HEK293 (cell line): Measurements from ENCODE around the gene MRPS9.

Experiments
- IKZF3 ChIP-seq: fragments of 450-650 bp; IDR thresholded peaks from 2 replicates; pipeline ENCODE4 v1.5.0; 2018; ENCODE audit warnings: missing biosample characterization, mild to moderate bottlenecking, missing genetic modification characterization, moderate library complexity
- PRDM10 ChIP-seq: fragments of 450-650 bp; formaldehyde crosslinking; IDR thresholded peaks from 2 replicates; pipeline ENCODE4 v1.5.1; 2016; ENCODE audit warnings: missing biosample characterization, missing genetic modification characterization
- SALL2 ChIP-seq: fragments of 450-650 bp; formaldehyde crosslinking; IDR thresholded peaks from 2 replicates; pipeline ENCODE4 v1.5.0; 2017; ENCODE audit warnings: missing biosample characterization, mild to moderate bottlenecking, missing genetic modification characterization, borderline replicate concordance
- YY2 ChIP-seq: fragments of 450-650 bp; formaldehyde crosslinking; IDR thresholded peaks from 2 replicates; pipeline ENCODE4 v1.5.1; 2016; ENCODE audit warnings: missing biosample characterization, missing genetic modification characterization
- ZNF114 ChIP-seq: fragments of 450-650 bp; formaldehyde crosslinking; IDR thresholded peaks from 2 replicates; pipeline ENCODE4 v1.5.0; 2017; ENCODE audit warnings: missing biosample characterization, missing genetic modification characterization
- ZNF121 ChIP-seq: fragments of 450-650 bp; formaldehyde crosslinking; IDR thresholded peaks from 2 replicates; pipeline ENCODE4 v1.5.1; 2016; ENCODE audit warnings: missing biosample characterization, missing genetic modification characterization
- ZNF175 ChIP-seq: fragments of 450-650 bp; formaldehyde crosslinking; IDR thresholded peaks from 2 replicates; pipeline ENCODE4 v1.5.1; 2016; ENCODE audit warnings: missing biosample characterization, missing genetic modification characterization
- ZNF280C ChIP-seq: fragments of 450-650 bp; formaldehyde crosslinking; IDR thresholded peaks from 2 replicates; pipeline ENCODE4 v1.5.1; 2016; ENCODE audit warnings: missing biosample characterization, missing genetic modification characterization
- ZNF335 ChIP-seq: fragments of 450-650 bp; formaldehyde crosslinking; conservative IDR thresholded peaks from 2 replicates; pipeline ENCODE4 v1.5.1; 2016; ENCODE audit warnings: missing biosample characterization, missing genetic modification characterization
- ZNF391 ChIP-seq: fragments of 450-650 bp; formaldehyde crosslinking; IDR thresholded peaks from 2 replicates; pipeline ENCODE4 v1.5.1; 2016; ENCODE audit warnings: low read depth, missing biosample characterization, missing genetic modification characterization, borderline replicate concordance
- ZNF501 ChIP-seq: fragments of 450-650 bp; formaldehyde crosslinking; IDR thresholded peaks from 2 replicates; pipeline ENCODE4 v1.5.1; 2016; ENCODE audit warnings: missing biosample characterization, missing genetic modification characterization
- ZNF521 ChIP-seq: fragments of 450-650 bp; formaldehyde crosslinking; IDR thresholded peaks from 2 replicates; pipeline ENCODE4 v1.5.1; 2017; ENCODE audit warnings: missing biosample characterization, mild to moderate bottlenecking, missing genetic modification characterization
- ZNF548 ChIP-seq: fragments of 450-650 bp; formaldehyde crosslinking; IDR thresholded peaks from 2 replicates; pipeline ENCODE4 v1.5.1; 2016; ENCODE audit warnings: missing biosample characterization, missing genetic modification characterization
- ZNF555 ChIP-seq: fragments of 450-650 bp; formaldehyde crosslinking; conservative IDR thresholded peaks from 2 replicates; pipeline ENCODE4 v1.5.1; 2017; ENCODE audit warnings: missing biosample characterization, mild to moderate bottlenecking, missing genetic modification characterization, inconsistent platforms
- ZNF580 ChIP-seq: fragments of 450-650 bp; formaldehyde crosslinking; IDR thresholded peaks from 2 replicates; pipeline ENCODE4 v1.5.1; 2016; ENCODE audit warnings: missing biosample characterization, missing genetic modification characterization
- ZNF621 ChIP-seq: fragments of 450-650 bp; formaldehyde crosslinking; IDR thresholded peaks from 2 replicates; pipeline ENCODE4 v1.5.1; 2017; ENCODE audit warnings: missing biosample characterization, missing genetic modification characterization
- ZNF624 ChIP-seq: fragments of 450-650 bp; formaldehyde crosslinking; IDR thresholded peaks from 2 replicates; pipeline ENCODE4 v1.5.1; 2017; ENCODE audit warnings: missing biosample characterization, missing genetic modification characterization
- ZNF768 ChIP-seq: fragments of 450-650 bp; formaldehyde crosslinking; IDR thresholded peaks from 2 replicates; pipeline ENCODE4 v1.5.1; 2018; ENCODE audit warnings: missing biosample characterization, mild to moderate bottlenecking, missing genetic modification characterization
- ZNF792 ChIP-seq: fragments of 450-650 bp; formaldehyde crosslinking; IDR thresholded peaks from 2 replicates; pipeline ENCODE4 v1.5.1; 2016; ENCODE audit warnings: missing biosample characterization, missing genetic modification characterization
- TF ChIP-seq, protein P1 (sequence below): fragments of 450-650 bp; IDR thresholded peaks from 2 replicates; pipeline ENCODE4 v1.5.1; 2018; ENCODE audit warnings: missing biosample characterization, missing genetic modification characterization
- TF ChIP-seq, protein P2 (sequence below): fragments of 450-650 bp; formaldehyde crosslinking; optimal IDR thresholded peaks from 2 replicates; pipeline ENCODE3; 2016; ENCODE audit warnings: missing biosample characterization, mild to moderate bottlenecking, missing genetic modification characterization
- TF ChIP-seq, protein P3 (sequence below): fragments of 450-650 bp; formaldehyde crosslinking; IDR thresholded peaks from 2 replicates; pipeline ENCODE4 v1.5.1; 2016; ENCODE audit warnings: missing biosample characterization, missing genetic modification characterization
- TF ChIP-seq, protein P4 (sequence below): fragments of 450-650 bp; formaldehyde crosslinking; IDR thresholded peaks from 2 replicates; pipeline ENCODE4 v1.5.1; 2017; ENCODE audit warnings: missing biosample characterization, missing genetic modification characterization

MRPS9 gene

DNA sequence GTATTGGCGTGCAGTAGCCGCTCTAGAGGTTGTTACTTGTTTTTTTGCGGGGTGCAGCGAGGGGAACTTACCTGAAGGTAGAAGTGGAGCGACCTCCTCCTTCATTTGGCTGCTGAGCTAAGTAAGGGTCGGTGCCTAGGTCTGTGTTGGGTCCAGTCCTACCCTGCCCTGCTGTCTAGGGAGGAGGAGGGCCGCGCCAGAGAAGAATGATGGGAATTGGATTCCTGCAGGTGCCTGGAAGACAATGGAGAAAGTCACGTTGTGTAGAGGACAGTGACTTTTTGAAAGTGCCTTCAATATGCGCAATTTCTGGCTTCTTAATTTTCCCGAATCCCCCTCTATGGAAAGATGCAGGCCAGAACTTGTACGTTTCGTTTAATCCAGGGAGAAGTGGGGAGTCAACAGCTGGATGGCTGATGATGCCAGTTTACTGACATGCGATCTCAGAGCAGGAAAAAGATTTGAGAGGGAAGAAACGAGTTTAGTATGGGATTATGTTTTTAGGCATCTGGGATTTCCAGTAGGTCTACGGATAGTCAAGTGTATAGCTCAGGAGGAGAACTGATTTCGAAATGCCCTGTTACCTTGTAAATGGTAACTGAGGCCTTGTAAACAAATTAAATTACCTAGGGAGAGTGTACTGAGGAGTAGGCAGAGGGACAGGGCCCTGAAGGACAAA, 653 bp downstream of the MRPS9 start (continued):
- TF ChIP-seq ZNF280C (no peak), ZNF548 (tag by site-specific recombination) (peak; percentile 84), ZNF580 (tag by site-specific recombination) (peak; percentile 76; the same call in 1 of the 2 replicates), IKZF3 (tag by site-specific recombination) (peak; percentile 15; the same call in 1 of the 2 replicates), SALL2 (tag by site-specific recombination) (no peak), ZNF114 (tag by site-specific recombination) (no peak), ZNF121 (tag by site-specific recombination) (no peak), ZNF768 (tag by site-specific recombination) (no peak), ZNF792 (tag by site-specific recombination) (no peak), ZNF501 (tag by site-specific recombination) (no peak), ZNF624 (tag by site-specific recombination) (no peak), ZNF521 (tag by site-specific recombination) (no peak), YY2 (tag by site-specific recombination) (no peak), ZNF335 (tag by site-specific recombination) (peak; percentile 58), PRDM10 (tag by site-specific recombination) (peak; percentile 4), ZNF555 (no peak), ZNF391 (tag by site-specific recombination) (0 out of 2 replicates have a peak, but pooled peaks have one; percentile 20), ZNF175 (tag by site-specific recombination) (no peak), ZNF621 (tag by site-specific recombination) (no peak)
- TF ChIP-seq, protein P1, sequence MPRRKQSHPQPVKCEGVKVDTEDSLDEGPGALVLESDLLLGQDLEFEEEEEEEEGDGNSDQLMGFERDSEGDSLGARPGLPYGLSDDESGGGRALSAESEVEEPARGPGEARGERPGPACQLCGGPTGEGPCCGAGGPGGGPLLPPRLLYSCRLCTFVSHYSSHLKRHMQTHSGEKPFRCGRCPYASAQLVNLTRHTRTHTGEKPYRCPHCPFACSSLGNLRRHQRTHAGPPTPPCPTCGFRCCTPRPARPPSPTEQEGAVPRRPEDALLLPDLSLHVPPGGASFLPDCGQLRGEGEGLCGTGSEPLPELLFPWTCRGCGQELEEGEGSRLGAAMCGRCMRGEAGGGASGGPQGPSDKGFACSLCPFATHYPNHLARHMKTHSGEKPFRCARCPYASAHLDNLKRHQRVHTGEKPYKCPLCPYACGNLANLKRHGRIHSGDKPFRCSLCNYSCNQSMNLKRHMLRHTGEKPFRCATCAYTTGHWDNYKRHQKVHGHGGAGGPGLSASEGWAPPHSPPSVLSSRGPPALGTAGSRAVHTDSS: no peak
- TF ChIP-seq, protein P2, sequence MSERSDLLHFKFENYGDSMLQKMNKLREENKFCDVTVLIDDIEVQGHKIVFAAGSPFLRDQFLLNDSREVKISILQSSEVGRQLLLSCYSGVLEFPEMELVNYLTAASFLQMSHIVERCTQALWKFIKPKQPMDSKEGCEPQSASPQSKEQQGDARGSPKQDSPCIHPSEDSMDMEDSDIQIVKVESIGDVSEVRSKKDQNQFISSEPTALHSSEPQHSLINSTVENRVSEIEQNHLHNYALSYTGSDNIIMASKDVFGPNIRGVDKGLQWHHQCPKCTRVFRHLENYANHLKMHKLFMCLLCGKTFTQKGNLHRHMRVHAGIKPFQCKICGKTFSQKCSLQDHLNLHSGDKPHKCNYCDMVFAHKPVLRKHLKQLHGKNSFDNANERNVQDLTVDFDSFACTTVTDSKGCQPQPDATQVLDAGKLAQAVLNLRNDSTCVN: no peak
- TF ChIP-seq, protein P3, sequence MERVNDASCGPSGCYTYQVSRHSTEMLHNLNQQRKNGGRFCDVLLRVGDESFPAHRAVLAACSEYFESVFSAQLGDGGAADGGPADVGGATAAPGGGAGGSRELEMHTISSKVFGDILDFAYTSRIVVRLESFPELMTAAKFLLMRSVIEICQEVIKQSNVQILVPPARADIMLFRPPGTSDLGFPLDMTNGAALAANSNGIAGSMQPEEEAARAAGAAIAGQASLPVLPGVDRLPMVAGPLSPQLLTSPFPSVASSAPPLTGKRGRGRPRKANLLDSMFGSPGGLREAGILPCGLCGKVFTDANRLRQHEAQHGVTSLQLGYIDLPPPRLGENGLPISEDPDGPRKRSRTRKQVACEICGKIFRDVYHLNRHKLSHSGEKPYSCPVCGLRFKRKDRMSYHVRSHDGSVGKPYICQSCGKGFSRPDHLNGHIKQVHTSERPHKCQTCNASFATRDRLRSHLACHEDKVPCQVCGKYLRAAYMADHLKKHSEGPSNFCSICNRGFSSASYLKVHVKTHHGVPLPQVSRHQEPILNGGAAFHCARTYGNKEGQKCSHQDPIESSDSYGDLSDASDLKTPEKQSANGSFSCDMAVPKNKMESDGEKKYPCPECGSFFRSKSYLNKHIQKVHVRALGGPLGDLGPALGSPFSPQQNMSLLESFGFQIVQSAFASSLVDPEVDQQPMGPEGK: no peak
- TF ChIP-seq, protein P4, sequence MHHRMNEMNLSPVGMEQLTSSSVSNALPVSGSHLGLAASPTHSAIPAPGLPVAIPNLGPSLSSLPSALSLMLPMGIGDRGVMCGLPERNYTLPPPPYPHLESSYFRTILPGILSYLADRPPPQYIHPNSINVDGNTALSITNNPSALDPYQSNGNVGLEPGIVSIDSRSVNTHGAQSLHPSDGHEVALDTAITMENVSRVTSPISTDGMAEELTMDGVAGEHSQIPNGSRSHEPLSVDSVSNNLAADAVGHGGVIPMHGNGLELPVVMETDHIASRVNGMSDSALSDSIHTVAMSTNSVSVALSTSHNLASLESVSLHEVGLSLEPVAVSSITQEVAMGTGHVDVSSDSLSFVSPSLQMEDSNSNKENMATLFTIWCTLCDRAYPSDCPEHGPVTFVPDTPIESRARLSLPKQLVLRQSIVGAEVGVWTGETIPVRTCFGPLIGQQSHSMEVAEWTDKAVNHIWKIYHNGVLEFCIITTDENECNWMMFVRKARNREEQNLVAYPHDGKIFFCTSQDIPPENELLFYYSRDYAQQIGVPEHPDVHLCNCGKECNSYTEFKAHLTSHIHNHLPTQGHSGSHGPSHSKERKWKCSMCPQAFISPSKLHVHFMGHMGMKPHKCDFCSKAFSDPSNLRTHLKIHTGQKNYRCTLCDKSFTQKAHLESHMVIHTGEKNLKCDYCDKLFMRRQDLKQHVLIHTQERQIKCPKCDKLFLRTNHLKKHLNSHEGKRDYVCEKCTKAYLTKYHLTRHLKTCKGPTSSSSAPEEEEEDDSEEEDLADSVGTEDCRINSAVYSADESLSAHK (tag by site-specific recombination): no peak
